ENCODE data around the gene B4GALNT1.
"Not testable (repeated sequence)": the region's sequence is repeated elsewhere in the genome, so short reads cannot be mapped to it uniquely, and the experiment has no call there.

B4GALNT1 gene

DNA sequence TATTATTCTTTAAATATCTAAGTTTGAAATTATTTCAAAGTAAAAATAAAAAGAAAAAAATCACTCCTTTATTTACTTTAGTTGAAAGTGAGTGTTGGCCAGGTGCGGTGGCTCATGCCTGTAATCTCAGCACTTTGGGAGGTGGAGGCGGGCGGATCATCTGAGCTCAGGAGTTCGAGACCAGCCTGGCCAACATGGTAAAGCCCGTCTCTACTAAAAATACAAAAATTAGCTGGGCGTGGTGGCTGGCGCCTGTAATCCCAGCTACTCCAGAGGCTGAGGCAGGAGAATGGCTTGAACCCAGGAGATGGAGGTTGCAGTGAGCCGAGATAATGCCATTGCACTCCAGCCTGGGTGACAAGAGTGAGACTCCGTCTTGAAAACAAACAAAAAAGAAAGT lies 3.7 kb upstream of the B4GALNT1 start:
- DNase-seq, result not testable (repeated sequence)

DNA sequence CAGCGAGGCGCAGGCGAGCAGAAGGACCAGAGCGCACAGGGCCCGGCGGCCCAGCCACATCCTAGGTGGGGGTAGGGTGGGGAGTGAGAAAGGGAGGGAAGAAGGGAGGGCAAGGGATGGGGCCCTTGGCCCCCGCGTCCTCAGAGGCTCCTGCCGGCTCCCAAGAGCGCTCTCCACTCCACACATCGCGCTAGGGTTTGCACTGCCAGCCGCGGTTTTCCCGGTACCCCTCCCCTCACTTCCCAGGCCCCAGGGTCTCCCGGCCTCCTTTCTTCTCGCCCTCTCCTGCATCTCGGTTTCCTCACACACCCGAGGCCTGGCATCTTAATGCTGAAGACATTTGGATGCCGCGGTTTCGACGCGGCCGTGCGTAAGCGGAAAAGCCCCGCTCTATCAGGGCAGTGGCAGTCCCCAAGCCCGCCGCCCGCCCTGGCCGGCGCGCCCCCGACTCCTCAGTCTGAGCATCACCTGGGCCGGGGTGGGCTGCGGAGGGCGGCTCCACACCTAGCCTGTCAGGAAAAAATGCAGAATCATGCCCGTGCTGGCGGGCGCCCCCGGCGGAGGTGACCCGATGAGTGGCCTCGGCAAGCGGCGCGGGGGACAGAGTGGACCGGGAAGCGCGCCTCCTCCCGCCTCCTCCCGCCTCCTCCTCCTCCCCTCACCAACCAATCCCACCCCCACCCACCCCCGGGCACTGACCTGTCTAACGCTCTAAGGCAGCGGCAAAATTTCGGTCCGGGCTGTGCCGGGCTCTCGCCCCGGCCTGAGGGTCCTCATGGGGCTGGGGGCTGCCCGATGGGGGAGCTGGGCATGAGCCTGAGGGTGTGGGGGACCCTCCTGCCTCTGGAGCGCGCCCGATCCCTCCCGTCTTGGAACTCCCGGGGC lies 686 bp downstream of the B4GALNT1 start:
- DNase-seq, result peak; percentile 34

DNA sequence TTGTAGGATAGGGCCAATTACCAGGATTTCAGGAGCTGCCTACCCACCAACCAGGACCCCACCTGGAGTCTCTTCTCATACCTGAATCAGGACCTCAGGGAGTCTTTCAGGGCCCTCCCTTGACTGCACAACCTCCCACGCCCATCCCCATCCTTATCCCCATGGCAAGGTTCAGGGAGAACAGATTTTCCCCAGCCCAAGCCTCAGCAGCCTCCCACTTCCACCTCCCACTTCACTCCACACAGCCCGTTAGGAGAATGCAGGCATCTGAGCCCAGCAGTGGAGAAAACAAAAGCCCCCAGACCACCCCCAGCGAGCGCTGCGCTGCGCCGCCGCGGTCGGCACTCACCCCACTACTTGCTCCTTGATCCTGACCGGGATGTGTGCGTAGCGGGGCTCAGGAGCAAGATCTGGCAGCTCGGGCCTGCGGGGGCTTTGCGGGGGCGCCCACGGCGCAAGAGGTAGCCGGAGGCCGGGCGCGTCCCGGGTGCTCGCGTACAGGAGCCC lies 1.4 kb downstream of the B4GALNT1 start:
- DNase-seq, result no peak

DNA sequence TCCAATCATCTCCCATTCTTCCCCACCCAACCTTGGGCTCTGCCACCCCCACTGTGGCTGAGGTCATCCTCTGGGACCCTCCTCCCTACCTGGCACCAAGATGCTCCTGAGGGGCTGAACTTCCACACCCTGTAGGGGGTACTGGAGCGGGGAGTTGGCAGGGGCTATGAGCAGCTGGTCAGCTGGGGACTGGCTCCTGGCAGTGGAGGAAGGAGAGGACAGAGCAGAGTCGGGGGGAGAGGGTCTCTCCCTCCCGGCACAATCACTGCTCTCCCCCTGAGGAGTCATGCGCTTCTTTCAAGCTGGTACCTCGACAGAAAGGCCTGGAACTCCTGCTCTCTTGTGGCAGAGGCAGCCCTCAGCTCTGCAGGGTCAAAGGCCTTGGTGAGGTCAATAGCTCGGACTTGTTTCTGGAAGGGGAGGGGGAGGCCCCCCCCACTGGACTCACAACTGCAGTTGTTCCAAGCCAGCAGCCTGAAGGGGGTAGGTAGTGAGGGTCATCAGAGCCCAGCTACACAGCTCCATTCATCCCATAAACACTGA lies 2.0 kb downstream of the B4GALNT1 start:
- no peak for DNase-seq

DNA sequence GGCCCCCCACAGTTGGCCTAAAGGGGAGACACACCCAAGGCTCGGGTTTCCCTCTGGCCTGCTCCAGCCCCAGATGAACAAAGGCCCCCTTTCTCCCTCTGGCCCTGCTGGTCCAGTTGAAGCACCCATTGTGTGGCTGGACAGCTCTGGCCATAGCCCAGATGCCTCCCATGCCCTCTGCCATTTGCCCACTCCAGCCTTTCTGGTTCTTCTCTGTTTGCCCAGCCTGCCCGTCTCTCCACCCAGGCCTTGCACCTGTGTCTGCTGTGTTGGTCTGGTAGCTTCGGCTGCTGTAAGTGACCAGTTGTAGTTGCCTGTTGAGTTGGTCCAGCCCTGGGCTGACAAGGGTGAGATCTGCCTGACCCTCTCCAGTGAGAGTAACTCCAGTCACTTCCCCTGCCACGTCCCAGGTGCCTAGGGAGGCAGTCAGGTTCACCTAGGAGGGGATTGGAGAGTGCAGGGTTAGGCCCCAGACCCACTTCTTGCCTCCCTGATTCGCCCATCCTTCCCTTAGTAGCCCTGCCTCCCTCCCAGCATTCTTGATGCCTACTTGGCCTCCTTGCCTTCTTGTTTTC lies 3.0 kb downstream of the B4GALNT1 start:
- DNase-seq, result no peak

DNA sequence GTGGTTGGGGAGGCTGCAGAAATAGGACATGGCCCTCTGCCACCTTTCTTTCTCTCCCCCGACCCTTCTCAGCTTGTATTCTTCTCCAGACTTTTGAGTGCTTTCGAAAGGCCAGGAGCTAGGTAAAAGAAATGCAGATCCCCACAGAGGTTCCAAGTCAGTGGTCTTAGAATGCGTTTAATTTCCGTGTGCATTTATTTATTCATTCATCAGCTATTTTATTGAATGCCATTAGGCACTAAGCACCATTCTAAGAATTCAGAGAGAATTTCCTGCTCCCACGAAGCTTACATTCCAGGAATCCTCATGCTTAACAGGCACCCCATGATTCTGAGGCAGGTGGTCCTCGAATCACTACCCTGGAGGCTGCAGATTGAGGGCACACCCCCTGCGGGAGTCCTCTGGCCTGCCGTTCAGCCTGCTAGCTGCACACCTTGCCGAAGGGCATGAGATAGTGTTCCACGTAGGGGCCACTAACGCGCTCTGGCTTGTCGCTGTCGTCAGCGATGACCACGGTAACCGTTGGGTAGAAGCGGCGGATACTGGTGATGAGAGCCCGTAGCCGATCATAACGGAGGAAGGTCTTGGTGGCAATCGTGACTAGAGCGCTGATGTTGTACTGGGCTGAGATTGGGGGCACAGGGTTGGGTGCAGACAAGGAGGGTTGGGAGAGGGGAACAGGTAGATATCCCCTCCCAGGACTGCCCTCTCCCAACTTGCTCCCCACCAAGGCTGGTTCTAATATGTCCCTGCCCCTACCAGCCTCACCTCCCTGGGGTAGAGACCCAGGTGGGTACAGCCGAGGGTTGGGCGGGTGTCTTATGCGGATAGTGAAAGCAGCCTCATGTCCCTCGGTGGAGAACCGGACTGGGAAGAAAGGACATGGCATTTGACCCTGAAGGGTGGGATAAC lies 4.5 kb downstream of the B4GALNT1 start:
- no peak for DNase-seq

DNA sequence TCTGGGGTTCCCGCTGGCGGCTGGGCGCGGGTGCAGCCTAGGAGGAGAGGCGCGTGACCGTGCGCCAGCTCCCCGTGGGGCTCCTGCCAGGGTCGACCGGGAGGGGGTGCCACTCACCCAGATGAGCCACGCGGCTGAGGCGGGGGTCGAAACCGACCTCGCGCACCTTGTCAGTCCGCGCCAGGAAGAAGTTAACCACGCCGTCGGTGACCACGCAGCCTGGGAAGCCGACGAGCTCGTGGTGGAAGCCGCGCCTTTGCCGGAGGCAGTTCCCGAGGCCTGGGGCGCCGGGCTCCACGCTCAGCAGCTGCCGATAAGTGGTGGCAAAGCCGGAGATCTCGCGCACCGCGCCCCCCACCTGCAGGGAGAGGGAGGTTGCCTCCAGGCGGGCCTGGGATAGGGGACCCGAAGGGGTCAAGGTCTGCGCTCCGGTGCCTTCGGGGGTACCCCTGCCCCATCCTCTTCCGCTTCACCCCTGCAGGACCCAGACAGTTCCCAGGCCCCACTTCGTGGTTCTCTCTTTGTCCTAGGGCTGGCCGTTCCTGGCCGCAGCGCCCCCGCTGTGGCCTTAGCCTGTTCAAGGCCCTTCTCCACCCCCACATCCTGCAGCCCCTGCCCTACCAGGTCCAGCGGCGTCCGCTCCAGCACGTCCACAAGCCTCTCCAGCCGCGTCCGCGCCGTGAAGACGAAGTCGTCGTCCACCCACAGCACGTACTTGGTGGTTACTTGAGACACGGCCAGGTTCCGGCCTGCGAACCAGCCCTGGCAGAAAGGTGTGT lies 5.3 kb downstream of the B4GALNT1 start:
- DNase-seq, result peak; percentile 31

DNA sequence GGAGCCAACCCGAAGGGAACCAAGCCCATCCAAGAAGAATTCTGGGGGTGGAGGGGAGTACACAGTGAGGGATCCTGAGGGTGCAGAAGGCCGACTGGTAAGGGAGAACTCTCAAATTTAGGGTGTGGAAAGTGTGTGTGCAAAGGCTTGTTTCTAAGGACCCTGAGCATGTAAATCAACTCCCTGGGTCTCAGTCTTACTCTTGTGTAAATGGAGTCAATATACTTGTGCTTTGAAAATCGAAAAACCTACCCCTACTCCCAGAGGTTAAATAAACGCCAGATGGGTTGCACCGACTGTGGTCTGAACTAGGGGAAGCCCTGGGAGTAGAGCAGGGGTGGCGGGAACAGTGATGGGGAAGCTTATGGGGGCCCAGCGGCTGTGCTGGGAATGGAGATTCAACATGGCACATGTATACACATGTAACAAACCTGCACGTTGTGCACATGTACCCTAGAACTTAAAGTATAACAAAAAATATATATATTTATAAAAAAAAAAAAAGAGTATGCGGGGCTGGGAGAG lies 6.0 kb downstream of the B4GALNT1 start:
- no peak for DNase-seq

DNA sequence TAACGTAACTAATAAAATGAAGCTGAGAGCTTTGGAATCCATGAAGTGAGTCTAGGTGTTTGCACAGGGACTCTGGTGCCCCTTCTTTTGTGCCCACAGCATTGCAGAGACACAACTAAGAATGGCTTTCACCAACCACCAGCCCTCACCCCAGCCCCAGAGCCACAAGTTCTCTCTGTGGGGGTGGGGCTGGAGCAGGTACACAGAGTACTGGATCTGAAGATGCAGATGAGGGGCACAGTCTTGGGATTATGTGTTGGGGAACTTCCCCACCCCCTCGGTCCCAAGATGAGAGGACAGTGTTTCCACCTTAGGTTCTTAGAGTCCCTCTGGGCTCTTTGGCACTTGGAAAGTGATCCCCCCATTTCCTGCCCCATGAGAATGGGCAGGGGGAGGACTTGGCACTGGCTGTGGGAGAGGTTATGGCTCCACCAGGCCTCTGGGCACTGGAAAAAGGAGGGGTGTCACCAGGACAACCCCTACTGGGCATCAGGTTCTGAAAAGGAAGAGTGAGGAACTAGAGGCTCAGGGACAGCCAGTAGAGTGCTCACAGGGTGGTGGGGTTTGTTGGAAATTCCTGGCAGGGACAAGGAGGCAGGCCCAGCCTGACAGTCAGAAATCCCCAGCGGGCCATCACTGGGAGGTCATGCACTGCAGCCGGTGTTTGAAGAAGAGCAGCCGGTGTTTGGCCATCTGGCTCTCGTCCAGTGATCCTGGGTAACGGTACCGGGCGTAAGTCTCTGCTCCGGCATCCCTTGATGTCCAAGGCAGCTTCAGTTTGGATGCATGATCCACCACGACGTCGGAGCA lies 6.7 kb downstream of the B4GALNT1 start:
- no peak for DNase-seq

DNA sequence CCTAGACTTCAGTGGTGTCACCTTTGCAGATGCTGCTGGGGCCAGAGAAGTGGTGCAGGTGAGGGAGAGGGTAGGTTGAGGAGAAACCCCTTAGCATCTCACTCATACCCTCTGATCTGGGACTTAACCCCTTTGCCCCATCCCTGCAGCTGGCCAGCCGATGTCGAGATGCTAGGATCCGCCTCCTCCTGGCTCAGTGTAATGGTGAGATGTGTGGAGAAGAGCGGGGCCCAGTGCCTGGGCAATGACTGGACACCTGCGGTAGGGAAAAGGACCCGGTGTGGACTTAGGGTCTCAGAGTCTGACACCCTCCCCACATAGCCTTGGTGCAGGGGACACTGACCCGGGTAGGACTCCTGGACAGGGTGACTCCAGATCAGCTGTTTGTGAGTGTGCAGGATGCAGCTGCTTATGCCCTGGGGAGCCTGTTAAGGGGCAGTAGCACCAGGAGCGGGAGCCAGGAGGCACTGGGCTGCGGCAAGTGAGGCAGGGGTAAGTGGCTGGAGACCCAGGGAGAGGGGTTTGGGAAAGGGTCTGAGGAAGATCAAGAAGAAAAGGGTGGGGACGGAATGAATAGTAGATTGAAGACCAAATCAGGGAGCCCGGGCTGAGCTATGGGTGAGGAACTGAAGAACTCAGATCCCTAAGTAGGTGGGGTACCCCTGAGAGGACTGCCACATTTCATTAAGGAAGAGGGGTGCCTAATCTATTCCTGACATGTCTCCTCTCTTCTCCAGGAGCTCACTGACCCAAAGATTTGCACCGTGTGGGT lies 7.6 kb downstream of the B4GALNT1 start:
- DNase-seq, result no peak

DNA sequence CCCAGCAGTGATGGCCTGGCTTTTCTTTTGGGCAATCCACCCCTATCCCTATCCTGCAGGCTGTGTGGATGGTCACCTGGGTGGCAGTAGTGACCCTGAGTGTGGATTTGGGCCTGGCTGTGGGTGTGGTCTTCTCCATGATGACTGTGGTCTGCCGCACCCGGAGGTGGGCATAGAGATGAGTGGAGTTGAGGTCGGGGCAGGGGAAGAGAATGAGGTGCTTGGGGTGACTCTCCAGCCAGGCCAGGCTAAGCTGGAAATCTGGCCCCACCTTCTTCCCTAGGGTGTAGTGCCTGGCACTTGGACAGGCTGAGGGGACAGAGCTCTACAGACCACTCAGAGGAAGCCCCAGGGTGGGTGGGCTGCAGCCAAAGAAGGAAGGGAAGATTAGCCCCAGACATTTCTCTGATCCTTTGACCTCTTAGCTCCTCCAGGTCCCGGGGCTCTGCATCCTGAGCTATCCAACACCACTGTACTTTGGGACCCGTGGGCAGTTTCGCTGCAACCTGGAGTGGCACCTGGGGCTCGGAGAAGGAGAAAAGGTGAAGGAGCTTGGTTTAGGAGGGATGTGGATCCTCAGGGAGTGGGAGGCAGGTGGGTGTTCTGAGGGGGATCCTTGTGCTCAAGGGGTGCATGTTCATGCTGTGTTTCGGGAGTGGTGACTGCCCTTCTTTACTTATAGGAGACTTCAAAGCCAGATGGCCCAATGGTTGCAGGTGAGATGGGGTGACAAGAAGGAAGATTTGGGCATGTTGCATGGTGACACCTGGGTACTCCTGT lies 8.4 kb downstream of the B4GALNT1 start:
- no peak for DNase-seq

DNA sequence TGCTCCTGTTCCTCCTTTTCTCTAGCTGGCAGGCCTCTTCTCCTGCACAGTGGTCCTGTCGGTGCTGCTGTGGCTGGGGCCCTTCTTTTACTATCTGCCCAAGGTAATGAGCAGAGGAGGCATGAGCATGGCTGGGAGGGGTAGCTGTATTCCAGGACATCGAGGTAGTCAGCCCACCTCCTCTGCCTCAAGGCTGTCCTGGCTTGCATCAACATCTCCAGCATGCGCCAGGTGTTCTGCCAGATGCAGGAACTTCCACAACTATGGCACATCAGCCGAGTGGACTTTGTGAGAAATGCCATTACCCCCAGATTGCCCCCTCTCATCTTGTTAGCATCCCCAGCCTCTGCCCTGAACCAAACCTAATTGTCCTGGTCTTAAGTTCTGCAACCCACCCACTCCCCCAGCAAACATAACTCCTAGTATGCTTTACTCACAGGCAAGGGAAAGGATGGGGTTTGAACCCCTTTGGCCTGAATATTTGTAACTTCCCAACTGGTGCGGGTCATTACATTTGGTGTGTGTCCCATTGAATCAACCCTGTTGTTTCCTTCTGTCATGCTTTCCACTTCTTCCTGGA lies 9.1 kb downstream of the B4GALNT1 start:
- no peak for DNase-seq

DNA sequence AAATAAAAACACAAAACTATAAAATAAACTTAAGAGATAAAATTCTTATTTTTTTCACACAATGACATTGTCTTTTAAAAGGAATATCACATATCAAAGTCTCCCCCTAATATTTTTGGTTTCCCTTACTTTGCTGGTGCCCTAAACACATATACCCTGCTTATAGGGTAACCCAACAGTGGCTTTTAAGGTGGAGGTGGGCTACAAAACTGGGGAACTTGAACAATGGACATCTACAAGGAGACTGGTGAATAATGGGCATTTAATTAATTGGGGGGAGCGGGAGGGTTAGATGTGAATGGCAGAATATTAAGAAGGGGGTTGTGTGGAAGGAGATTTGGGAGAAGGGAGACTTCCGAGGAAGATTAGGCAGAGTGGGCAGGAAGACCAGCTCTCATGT lies 9.6 kb downstream of the B4GALNT1 start:
- DNase-seq, result no peak

DNA sequence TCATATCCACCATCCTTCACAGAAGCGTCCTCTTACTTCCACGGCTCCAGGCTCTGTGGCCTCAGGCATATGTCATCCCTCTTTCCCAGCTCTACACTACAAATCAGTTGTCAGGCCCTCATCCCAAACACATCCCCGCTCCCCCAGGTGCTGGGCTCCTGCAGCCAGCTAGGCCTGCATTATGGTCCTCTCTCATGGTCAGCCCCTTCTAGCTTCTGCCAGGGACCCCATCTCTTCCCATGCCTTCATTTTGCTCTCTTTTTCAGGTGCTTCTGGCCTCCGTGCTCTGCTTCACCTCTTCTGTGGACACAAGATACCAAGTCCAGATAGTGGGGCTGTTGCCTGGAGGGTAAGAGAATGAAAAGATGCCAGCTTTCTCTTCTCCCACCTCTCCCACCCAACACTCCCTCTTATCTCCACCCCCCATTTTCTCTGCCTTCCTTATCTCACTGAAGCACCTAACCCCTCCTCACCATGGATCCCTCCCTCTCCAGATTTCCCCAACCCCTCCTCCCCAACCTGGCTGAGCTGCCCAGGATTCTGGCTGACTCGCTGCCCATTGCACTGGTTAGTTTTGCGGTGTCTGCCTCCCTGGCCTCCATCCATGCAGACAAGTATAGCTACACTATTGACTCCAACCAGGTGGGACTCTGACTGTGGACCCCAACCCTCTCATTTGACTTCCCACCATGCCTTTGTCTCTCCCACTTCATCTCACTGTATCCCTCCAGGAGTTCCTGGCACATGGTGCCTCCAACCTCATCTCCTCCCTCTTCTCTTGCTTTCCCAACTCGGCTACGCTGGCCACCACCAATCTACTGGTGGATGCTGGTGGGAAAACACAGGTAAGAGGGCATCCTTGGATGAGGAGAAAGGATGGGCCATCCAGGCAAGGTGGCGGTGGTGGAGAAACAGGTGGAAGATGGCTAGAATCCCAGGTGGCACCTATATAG lies 10.4 kb downstream of the B4GALNT1 start:
- no peak for DNase-seq

DNA sequence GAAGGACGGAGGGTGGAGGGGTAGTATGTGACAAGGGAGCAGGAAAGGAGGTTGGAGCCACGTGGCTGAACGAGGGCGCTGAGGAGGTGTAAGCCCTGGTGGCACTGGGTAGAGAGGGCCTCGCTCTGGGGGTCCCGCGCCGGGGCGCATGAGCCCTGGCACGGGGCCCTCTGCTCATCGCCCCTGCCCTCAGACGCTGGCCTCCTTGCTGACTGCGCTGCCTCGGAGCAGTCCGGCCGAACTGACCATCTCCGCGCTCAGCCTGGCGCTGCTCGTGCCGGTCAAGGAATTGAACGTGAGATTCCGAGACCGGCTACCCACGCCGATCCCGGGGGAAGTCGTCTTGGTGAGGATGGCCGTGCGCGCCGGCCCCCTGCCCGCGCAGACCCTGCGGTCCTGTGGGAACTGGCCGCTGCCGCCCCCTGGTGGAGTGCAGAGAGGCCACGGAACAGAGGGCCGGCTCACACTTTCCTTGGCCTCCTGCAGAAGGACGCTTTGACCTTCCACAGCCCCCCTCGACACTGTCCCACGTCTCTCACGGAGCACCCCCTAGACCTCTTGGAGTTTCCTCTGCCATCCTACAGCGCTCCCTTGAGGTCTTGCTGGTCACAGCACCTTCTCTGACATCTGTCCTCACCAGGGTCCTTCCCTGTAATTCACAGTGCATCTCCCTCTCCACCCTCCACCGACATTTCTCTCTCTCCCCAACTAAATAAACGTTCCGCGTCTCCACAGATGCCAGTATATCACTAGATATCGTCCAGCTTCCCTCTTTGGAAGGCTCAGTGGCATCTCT lies 11.3 kb downstream of the B4GALNT1 start:
- peak; percentile 61 for DNase-seq

DNA sequence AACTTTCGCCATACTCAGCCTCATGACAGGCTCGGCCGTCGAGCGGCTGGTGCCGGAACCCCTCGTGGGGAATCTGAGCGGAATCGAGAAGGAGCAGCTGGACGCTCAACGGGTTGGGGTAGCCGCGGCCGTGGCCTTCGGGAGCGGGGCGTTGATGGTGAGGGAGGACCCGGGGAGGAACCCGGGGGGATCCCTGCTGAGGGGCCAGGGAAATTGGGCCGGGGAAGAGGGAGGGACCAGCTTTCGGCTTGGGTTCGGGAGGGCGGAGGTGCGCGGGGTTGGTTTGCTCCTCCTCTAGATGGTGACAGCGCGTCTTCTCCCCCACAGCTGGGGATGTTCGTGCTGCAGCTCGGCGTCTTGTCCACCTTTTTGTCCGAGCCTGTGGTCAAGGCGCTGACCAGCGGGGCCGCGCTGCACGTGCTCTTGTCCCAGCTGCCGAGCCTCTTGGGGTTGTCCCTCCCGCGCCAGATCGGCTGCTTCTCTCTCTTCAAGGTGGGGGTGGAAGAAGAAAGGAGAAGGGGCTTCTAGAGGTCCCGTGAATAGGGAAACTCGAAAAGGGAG lies 12.0 kb downstream of the B4GALNT1 start:
- DNase-seq, result no peak
